ENCODE data around the gene ST6GAL1. TPM values are rescaled to one million over a fixed set of nuclear protein-coding genes. Genes with fewer than 3 reads are reported as not detected.

ST6GAL1 gene
- total and polyA plus RNA-seq, 2 of the 8 experiments (the other 6 are each of a cell fraction or from before 2014, with no cell fraction given), result 62.8 to 80.9 TPM

DNA sequence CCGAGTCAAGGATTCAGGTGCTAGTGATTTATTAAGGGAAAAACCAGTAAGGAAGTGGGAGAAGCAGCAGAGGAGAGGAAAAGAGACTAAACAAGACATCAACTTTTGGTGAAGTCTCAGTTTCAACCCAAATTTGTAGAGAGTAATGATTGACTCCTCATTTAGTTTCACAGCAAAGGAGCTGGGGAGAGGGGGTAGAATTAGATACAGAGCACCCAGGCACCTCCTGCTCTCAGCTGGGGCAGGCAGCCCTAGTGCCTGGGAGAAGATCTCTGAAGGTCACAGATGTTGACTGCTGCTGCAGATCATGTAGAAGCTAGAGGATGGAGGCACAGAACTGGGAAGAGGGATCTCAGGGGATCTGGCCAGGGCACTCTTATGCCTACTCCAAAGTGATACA lies 179.8 kb downstream of the ST6GAL1 start:
- ChIA-PET POLR2A (ENCODE audit: partially characterized antibody) (interaction anchor here (0.6 to 0.8 kb wide), 2 partner anchors 107 to 327 kb away, joined by 3 read pairs; partner anchors contain the start of gene EIF4A2), CTCF (ENCODE audit: partially characterized antibody) (interaction anchor here (0.6 to 1.3 kb wide), 5 partner anchors 22 to 51 kb away, joined by 3 to 4 read pairs (median 3); no protein-coding TSS in a partner anchor)
- H2AK5ac ChIP-seq (ENCODE audit: low read depth, low read length), result no peak overlapping the region
- no peak overlapping the region for H2BK15ac ChIP-seq (ENCODE audit: low read length)
- H4K5ac ChIP-seq (ENCODE audit: insufficient read length, low read depth, low read length), result no peak overlapping the region
- no peak overlapping the region for H3K27ac ChIP-seq (ENCODE audit: low read depth, low read length)
- no peak overlapping the region for H4K91ac ChIP-seq (replicated peaks; ENCODE audit: insufficient read length, low read length)
- H3K79me1 ChIP-seq (ENCODE audit: low read depth, low read length), result no peaks in the 10 kb centered on the region
- peaks cover 0 to 2% of the 10 kb centered on the region in 2 experiments for H4K20me1 ChIP-seq (replicated peaks in 1 of 2; ENCODE audit: control insufficient read depth in 1 of 2, insufficient read depth in 2 of 2, low read length in 2 of 2)
- 89% methylated on average over 1 of the region's 1 CpG; no CpG with 5 or more reads in 1 of the 2 experiments for WGBS, 2 experiments (ENCODE audit: extremely low coverage in 1 of 2, insufficient coverage in 1 of 2, insufficient read length in 1 of 2, insufficient replicate concordance in 2 of 2, low coverage in 1 of 2, low lambda C conversion rate in 2 of 2, missing lambda C conversion rate in 1 of 2)
- H2AFZ ChIP-seq (ENCODE audit: low read length), result no peak overlapping the region
- H3K4me1 ChIP-seq (replicated peaks in 1 of 4; ENCODE audit: control insufficient read depth in 3 of 4, insufficient read depth in 4 of 4, low read length in 3 of 4), result peaks cover 0 to under 1% (median 0%) of the 10 kb centered on the region in 4 experiments; a peak in 1 of 7 replicates
- H3K23ac ChIP-seq (ENCODE audit: insufficient read length), result no peak overlapping the region
- DNase-seq (ENCODE audit: low read depth in 1 of 2, low spot score in 2 of 2), result no peak
- H3K4me3 ChIP-seq (ENCODE audit: extremely low read depth in 1 of 4, insufficient read depth in 2 of 4, low read depth in 3 of 4, low read length in 4 of 4), result no peak overlapping the region
- H2BK12ac ChIP-seq (ENCODE audit: low read depth, low read length), result no peak overlapping the region
- no peak overlapping the region for H2BK20ac ChIP-seq (ENCODE audit: low read length)
- no peaks in the 10 kb centered on the region for H3K23me2 ChIP-seq (ENCODE audit: low read depth, low read length)
- no peak overlapping the region for H3K56ac ChIP-seq (replicated peaks; ENCODE audit: insufficient read length, low read depth, low read length)
- H3K9me3 ChIP-seq (ENCODE audit: insufficient read depth in 2 of 2, low read depth in 1 of 2, low read length in 1 of 2), result no peaks in the 10 kb centered on the region
- H3K18ac ChIP-seq (ENCODE audit: extremely low read depth, low read length), result no peak overlapping the region
- no peak overlapping the region for H3K9ac ChIP-seq (replicated peaks in 1 of 4; ENCODE audit: extremely low read depth in 1 of 4, low read depth in 3 of 4, low read length in 3 of 4)
- FAIRE-seq, result no peak
- no peaks in the 10 kb centered on the region for H3K36me3 ChIP-seq (ENCODE audit: control insufficient read depth in 2 of 4, insufficient read depth in 4 of 4, low read length in 3 of 4)
- no peak overlapping the region for H2BK5ac ChIP-seq (ENCODE audit: low read depth, low read length)
- no peak overlapping the region for H4K8ac ChIP-seq (ENCODE audit: extremely low read depth, insufficient read depth, low read length)
- no peak overlapping the region for H3K4me2 ChIP-seq (ENCODE audit: insufficient read depth in 1 of 2, low read depth in 2 of 2, low read length in 2 of 2)
- no peak overlapping the region for H3K14ac ChIP-seq (ENCODE audit: insufficient read length)
- H3K79me2 ChIP-seq (ENCODE audit: control insufficient read depth in 1 of 2, insufficient read depth in 2 of 2, low read length in 2 of 2), result no peaks in the 10 kb centered on the region
- no peaks in the 10 kb centered on the region for H3K27me3 ChIP-seq (replicated peaks in 1 of 4; ENCODE audit: control insufficient read depth in 3 of 4, extremely low read depth in 1 of 4, insufficient read depth in 3 of 4, low read length in 3 of 4)
- TF ChIP-seq SIRT6 (IDR thresholded peaks at IDR 0.05; ENCODE audit: low read length) (no peak), HDAC6 (IDR thresholded peaks at IDR 0.05; ENCODE audit: low read depth, low read length) (no peak), EGR1 (IDR thresholded peaks at IDR 0.05; ENCODE audit: borderline replicate concordance, low read depth, low read length) (no peak), BACH1 (IDR thresholded peaks at IDR 0.05; ENCODE audit: low read length) (no peak)
- TF ChIP-seq, protein P1, sequence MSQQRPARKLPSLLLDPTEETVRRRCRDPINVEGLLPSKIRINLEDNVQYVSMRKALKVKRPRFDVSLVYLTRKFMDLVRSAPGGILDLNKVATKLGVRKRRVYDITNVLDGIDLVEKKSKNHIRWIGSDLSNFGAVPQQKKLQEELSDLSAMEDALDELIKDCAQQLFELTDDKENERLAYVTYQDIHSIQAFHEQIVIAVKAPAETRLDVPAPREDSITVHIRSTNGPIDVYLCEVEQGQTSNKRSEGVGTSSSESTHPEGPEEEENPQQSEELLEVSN (IDR thresholded peaks at IDR 0.05), result no peak
- H3K4ac ChIP-seq (replicated peaks; ENCODE audit: insufficient read length, low read depth, low read length), result no peak overlapping the region
- H2BK120ac ChIP-seq (replicated peaks; ENCODE audit: low read depth, low read length), result no peak overlapping the region

All from H1 (cell line).